ENCODE results near the gene IGSF21. TPM values are rescaled to one million over a fixed set of nuclear protein-coding genes. Genes with fewer than 3 reads are reported as not detected.

IGSF21 gene
- total RNA-seq, 1 experiment from 2014 or later = not detected

GRCh38 chr1:18085387-18086074 lies 22.1 kb upstream of the IGSF21 start:
- Mint-ChIP-seq H3K27me3 (ENCODE audit: unreplicated experiment) (peaks cover 89% of the 10 kb centered on the region), H3K4me1 (ENCODE audit: low read depth, unreplicated experiment) (no peaks in the 10 kb centered on the region), H3K4me3 (ENCODE audit: low read depth, unreplicated experiment) (no peak overlapping the region), H3K27ac (ENCODE audit: unreplicated experiment) (no peak overlapping the region), H3K9me3 (ENCODE audit: low read depth, unreplicated experiment) (no peaks in the 10 kb centered on the region), H3K36me3 (ENCODE audit: insufficient read depth, unreplicated experiment) (no peaks in the 10 kb centered on the region)
- no peak for TF ChIP-seq CTCF (IDR thresholded peaks at IDR 0.05; ENCODE audit: unreplicated experiment)
- no peak for DNase-seq
- BruUV-seq (replicated peaks) = no TSS peak
- intact Hi-C loops (cut with micrococcal nuclease; ENCODE audit: unreplicated experiment) = no loop called here
- CTCF ChIA-PET = interaction anchor here (0.6 kb wide), 1 partner anchor 611 kb away, joined by 4 read pairs; no protein-coding TSS in a partner anchor

GRCh38 chr1:18088077-18088594 lies 19.5 kb upstream of the IGSF21 start:
- TF ChIP-seq CTCF (IDR thresholded peaks at IDR 0.05; ENCODE audit: unreplicated experiment) = no peak
- BruUV-seq (replicated peaks) = no TSS peak
- intact Hi-C loops (cut with micrococcal nuclease; ENCODE audit: unreplicated experiment) = no loop called here
- DNase-seq = no peak
- Mint-ChIP-seq H3K9me3 (ENCODE audit: low read depth, unreplicated experiment) (no peaks in the 10 kb centered on the region), H3K4me3 (ENCODE audit: low read depth, unreplicated experiment) (no peak overlapping the region), H3K27ac (ENCODE audit: unreplicated experiment) (no peak overlapping the region), H3K27me3 (ENCODE audit: unreplicated experiment) (peaks cover 91% of the 10 kb centered on the region), H3K36me3 (ENCODE audit: insufficient read depth, unreplicated experiment) (no peaks in the 10 kb centered on the region), H3K4me1 (ENCODE audit: low read depth, unreplicated experiment) (no peaks in the 10 kb centered on the region)
- CTCF ChIA-PET = no interaction called here

GRCh38 chr1:18089488-18089887 lies 18.1 kb upstream of the IGSF21 start:
- Mint-ChIP-seq H3K9me3 (ENCODE audit: low read depth, unreplicated experiment) (no peaks in the 10 kb centered on the region), H3K36me3 (ENCODE audit: insufficient read depth, unreplicated experiment) (no peaks in the 10 kb centered on the region), H3K27ac (ENCODE audit: unreplicated experiment) (no peak overlapping the region), H3K4me3 (ENCODE audit: low read depth, unreplicated experiment) (no peak overlapping the region), H3K27me3 (ENCODE audit: unreplicated experiment) (peaks cover 91% of the 10 kb centered on the region), H3K4me1 (ENCODE audit: low read depth, unreplicated experiment) (no peaks in the 10 kb centered on the region)
- DNase-seq = no peak
- CTCF ChIA-PET = no interaction called here
- no peak for TF ChIP-seq CTCF (IDR thresholded peaks at IDR 0.05; ENCODE audit: unreplicated experiment)
- no TSS peak for BruUV-seq (replicated peaks)
- intact Hi-C loops (cut with micrococcal nuclease; ENCODE audit: unreplicated experiment) = no loop called here

- CTCF ChIA-PET = no interaction called here
Observed at GRCh38 chr1:18090636-18091035, 17.0 kb upstream of the IGSF21 start.

More at GRCh38 chr1:18090636-18091035, 17.0 kb upstream of the IGSF21 start:
- H3K4me3 Mint-ChIP-seq (ENCODE audit: low read depth, unreplicated experiment) = no peak overlapping the region
- no peak for DNase-seq
- no TSS peak for BruUV-seq (replicated peaks)
- no peak overlapping the region for H3K27ac Mint-ChIP-seq (ENCODE audit: unreplicated experiment)
- H3K27me3 Mint-ChIP-seq (ENCODE audit: unreplicated experiment) = peaks cover 91% of the 10 kb centered on the region
- intact Hi-C loops (cut with micrococcal nuclease; ENCODE audit: unreplicated experiment) = no loop called here
- no peaks in the 10 kb centered on the region for H3K9me3 Mint-ChIP-seq (ENCODE audit: low read depth, unreplicated experiment)
- TF ChIP-seq CTCF (IDR thresholded peaks at IDR 0.05; ENCODE audit: unreplicated experiment) = no peak
- no peaks in the 10 kb centered on the region for H3K4me1 Mint-ChIP-seq (ENCODE audit: low read depth, unreplicated experiment)
- H3K36me3 Mint-ChIP-seq (ENCODE audit: insufficient read depth, unreplicated experiment) = no peaks in the 10 kb centered on the region
